Measurements from ENCODE around the gene GLIS1. TPM values are rescaled to one million over a fixed set of nuclear protein-coding genes. Genes with fewer than 3 reads are reported as not detected.

The GLIS1 gene
- polyA plus RNA-seq, 1 donor from 2014 or later: not detected

- H3K79me2 ChIP-seq (replicated peaks; ENCODE audit: insufficient read depth, low read length): no peaks in the 10 kb centered on the region
- no peak overlapping the region for H3K27ac ChIP-seq (ENCODE audit: low read length)
- no peaks in the 10 kb centered on the region for H3K9me2 ChIP-seq (ENCODE audit: insufficient read depth, low read length)
- H4K20me1 ChIP-seq (ENCODE audit: insufficient read depth): no peaks in the 10 kb centered on the region
- H2AFZ ChIP-seq (ENCODE audit: low read depth, low read length): no peak overlapping the region
- no peak overlapping the region for H3K4me3 ChIP-seq (ENCODE audit: low read length)
- H3K27me3 ChIP-seq (ENCODE audit: insufficient read depth, low read depth, low read length): no peaks in the 10 kb centered on the region
- no peak overlapping the region for H3K4me2 ChIP-seq (ENCODE audit: low read length)
- H3K9ac ChIP-seq (ENCODE audit: low read length): no peak overlapping the region
- no peaks in the 10 kb centered on the region for H3K36me3 ChIP-seq (ENCODE audit: insufficient read depth, low read length)
- no peaks in the 10 kb centered on the region for H3K9me3 ChIP-seq (ENCODE audit: low read length)
- no peaks in the 10 kb centered on the region for H3F3A ChIP-seq (ENCODE audit: insufficient read depth, low read length, poor library complexity, severe bottlenecking)
- TF ChIP-seq TAF1 (IDR thresholded peaks at IDR 0.05; ENCODE audit: low read depth) (no peak), EZH2 (IDR thresholded peaks at IDR 0.05; ENCODE audit: borderline replicate concordance, insufficient read depth, low read length, poor library complexity, severe bottlenecking) (no peak), CTCF (IDR thresholded peaks at IDR 0.05; ENCODE audit: poor library complexity, severe bottlenecking) (no peak), EP300 (conservative IDR thresholded peaks at IDR 0.05; ENCODE audit: poor library complexity, severe bottlenecking) (no peak), REST (IDR thresholded peaks at IDR 0.05; ENCODE audit: borderline replicate concordance) (no peak), MXI1 (conservative IDR thresholded peaks at IDR 0.05; ENCODE audit: poor library complexity, severe bottlenecking) (no peak)
Observed at GRCh38 chr1:53588053-53588779, 150.7 kb downstream of the GLIS1 start.

GRCh38 chr1:53587252-53587988 is 151.5 kb downstream of the GLIS1 start:
- Histone ChIP-seq H4K20me1 (ENCODE audit: insufficient read depth) (no peaks in the 10 kb centered on the region), H3K9me2 (ENCODE audit: insufficient read depth, low read length) (no peaks in the 10 kb centered on the region), H2AFZ (ENCODE audit: low read depth, low read length) (no peak overlapping the region), H3K36me3 (ENCODE audit: insufficient read depth, low read length) (no peaks in the 10 kb centered on the region), H3K4me3 (ENCODE audit: low read length) (no peak overlapping the region), H3K9me3 (ENCODE audit: low read length) (no peaks in the 10 kb centered on the region), H3K27ac (ENCODE audit: low read length) (no peak overlapping the region), H3K4me2 (ENCODE audit: low read length) (no peak overlapping the region), H3K27me3 (ENCODE audit: insufficient read depth, low read depth, low read length) (no peaks in the 10 kb centered on the region), H3K9ac (ENCODE audit: low read length) (no peak overlapping the region), H3F3A (ENCODE audit: insufficient read depth, low read length, poor library complexity, severe bottlenecking) (no peaks in the 10 kb centered on the region), H3K79me2 (replicated peaks; ENCODE audit: insufficient read depth, low read length) (no peaks in the 10 kb centered on the region)
- TF ChIP-seq EZH2 (IDR thresholded peaks at IDR 0.05; ENCODE audit: borderline replicate concordance, insufficient read depth, low read length, poor library complexity, severe bottlenecking): no peak
- TF ChIP-seq RAD21 (conservative IDR thresholded peaks at IDR 0.05): no peak
- TF ChIP-seq TAF1 (IDR thresholded peaks at IDR 0.05; ENCODE audit: low read depth): no peak
- no peak for TF ChIP-seq MXI1 (conservative IDR thresholded peaks at IDR 0.05; ENCODE audit: poor library complexity, severe bottlenecking)
- no peak for TF ChIP-seq SMC3 (conservative IDR thresholded peaks at IDR 0.05; ENCODE audit: poor library complexity)
- TF ChIP-seq POLR2AphosphoS5 (IDR thresholded peaks at IDR 0.05): no peak
- no peak for TF ChIP-seq CTCF (IDR thresholded peaks at IDR 0.05; ENCODE audit: poor library complexity, severe bottlenecking)
- TF ChIP-seq EP300 (conservative IDR thresholded peaks at IDR 0.05; ENCODE audit: poor library complexity, severe bottlenecking): no peak
- no peak for TF ChIP-seq REST (IDR thresholded peaks at IDR 0.05; ENCODE audit: borderline replicate concordance)

Measured in neural cell (in vitro differentiated cells).